SK-MEL-5 (cell line): ENCODE measurements around the gene CHN2. TPM values are rescaled to one million over a fixed set of nuclear protein-coding genes. Genes with fewer than 3 reads are reported as not detected.

Source experiments
- DNase-seq: peaks from one replicate; pipeline ENCODE4 v3.0.0-alpha.2; 2016; ENCODE audit warnings: low read depth, low spot score
- in situ Hi-C: cut with HindIII; loops from 2 replicates; pipeline ENCODE4 v1.10.0; 2016; ENCODE audit warnings: low sequenced_read_pairs, high pct_unique_total_duplicates, low pct_unique_long_range_greater_than_20kb
- total RNA-seq: library from RNA; depleted of rRNA; stranded (reverse); fragments of >200 nt; shearing (Covaris generic); gene quantifications from 2 replicates; pipeline ENCODE4 v1.2.3, GENCODE V29; 2014

The CHN2 gene
- total RNA-seq, 1 experiment from 2014 or later = 39.5 TPM

- no peak for DNase-seq
- in situ Hi-C loops = no loop called here
Observed at GRCh38 chr7:29330136-29330535, 135.6 kb downstream of the CHN2 start.

GRCh38 chr7:29331163-29331562 lies 136.6 kb downstream of the CHN2 start:
- in situ Hi-C loops = no loop called here
- no peak for DNase-seq

- in situ Hi-C loops = no loop called here
- no peak for DNase-seq
Observed at GRCh38 chr7:29332042-29332811, 137.7 kb downstream of the CHN2 start.

- no peak for DNase-seq
- in situ Hi-C loops = no loop called here
Observed at GRCh38 chr7:29332875-29333855, 138.6 kb downstream of the CHN2 start.

GRCh38 chr7:29335188-29336083 lies 140.9 kb downstream of the CHN2 start:
- in situ Hi-C loops = no loop called here

GRCh38 chr7:29337546-29338116 lies 143.1 kb downstream of the CHN2 start:
- in situ Hi-C loops = no loop called here

More at GRCh38 chr7:29335188-29336083, 140.9 kb downstream of the CHN2 start:
- DNase-seq = peak; percentile 19

GRCh38 chr7:29340696-29341095 lies 146.1 kb downstream of the CHN2 start:
- in situ Hi-C loops = no loop called here

More at GRCh38 chr7:29337546-29338116, 143.1 kb downstream of the CHN2 start:
- no peak for DNase-seq

GRCh38 chr7:29341156-29341555 lies 146.6 kb downstream of the CHN2 start:
- DNase-seq = no peak
- in situ Hi-C loops = no loop called here

More at GRCh38 chr7:29340696-29341095, 146.1 kb downstream of the CHN2 start:
- DNase-seq = no peak

- no peak for DNase-seq
- in situ Hi-C loops = no loop called here
Observed at GRCh38 chr7:29342761-29343160, 148.2 kb downstream of the CHN2 start.

GRCh38 chr7:29343399-29343798 lies 148.8 kb downstream of the CHN2 start:
- in situ Hi-C loops = no loop called here
- no peak for DNase-seq

GRCh38 chr7:29344334-29344978 lies 149.9 kb downstream of the CHN2 start:
- in situ Hi-C loops = no loop called here
- no peak for DNase-seq

- DNase-seq = peak; percentile 72
- in situ Hi-C loops = no loop called here
Observed at GRCh38 chr7:29345590-29345989, 151.0 kb downstream of the CHN2 start.

GRCh38 chr7:29346231-29346978 lies 151.8 kb downstream of the CHN2 start:
- DNase-seq = no peak
- in situ Hi-C loops = no loop called here

GRCh38 chr7:29349362-29349761 lies 154.8 kb downstream of the CHN2 start:
- DNase-seq = no peak
- in situ Hi-C loops = no loop called here

- no peak for DNase-seq
- in situ Hi-C loops = no loop called here
Observed at GRCh38 chr7:29350351-29350750, 155.8 kb downstream of the CHN2 start.

- in situ Hi-C loops = no loop called here
- DNase-seq = no peak
Observed at GRCh38 chr7:29352041-29352440, 157.5 kb downstream of the CHN2 start.
